CD4-positive, alpha-beta T cell treated with Interleukin-17A for 1 hour (primary cell): ENCODE results near the gene WNT16.
"Not testable (repeated sequence)": the region's sequence is repeated elsewhere in the genome, so short reads cannot be mapped to it uniquely, and the experiment has no call there.

Experiments
- DNase-seq: peaks from one replicate; pipeline ENCODE4 v3.0.0-alpha.2; 2020

The WNT16 gene

GRCh38 chr7:121328508-121329190, at the start of gene WNT16:
TSS of gene WNT16 (plus strand) at chr7:121329000. CDS start at chr7:121329293, 293 bp downstream.
- DNase-seq = no peak

- DNase-seq = no peak
Measured at GRCh38 chr7:121279060-121279620, 49.7 kb upstream of the WNT16 start.

GRCh38 chr7:121279822-121280221, 49.0 kb upstream of the WNT16 start:
- DNase-seq = no peak

GRCh38 chr7:121280656-121281055, 48.1 kb upstream of the WNT16 start:
- no peak for DNase-seq

- DNase-seq = no peak
Measured at GRCh38 chr7:121282129-121282528, 46.7 kb upstream of the WNT16 start.

- DNase-seq = no peak
Measured at GRCh38 chr7:121285066-121285667, 43.6 kb upstream of the WNT16 start.

- no peak for DNase-seq
Measured at GRCh38 chr7:121286186-121286585, 42.6 kb upstream of the WNT16 start.

GRCh38 chr7:121286742-121287734, 41.8 kb upstream of the WNT16 start:
- DNase-seq = no peak

- DNase-seq = no peak
Measured at GRCh38 chr7:121288894-121289293, 39.9 kb upstream of the WNT16 start.

GRCh38 chr7:121289930-121290329, 38.9 kb upstream of the WNT16 start:
- not testable (repeated sequence) for DNase-seq

GRCh38 chr7:121294448-121294992, 34.3 kb upstream of the WNT16 start:
- DNase-seq = no peak

- no peak for DNase-seq
Measured at GRCh38 chr7:121297843-121298242, 31.0 kb upstream of the WNT16 start.

GRCh38 chr7:121298831-121299239, 30.0 kb upstream of the WNT16 start:
- no peak for DNase-seq

- DNase-seq = no peak
Measured at GRCh38 chr7:121300685-121301420, 27.9 kb upstream of the WNT16 start.

- DNase-seq = no peak
Measured at GRCh38 chr7:121301446-121302213, 27.2 kb upstream of the WNT16 start.

GRCh38 chr7:121302214-121302745, 26.5 kb upstream of the WNT16 start:
- no peak for DNase-seq

- DNase-seq = no peak
Measured at GRCh38 chr7:121303422-121304101, 25.2 kb upstream of the WNT16 start.

- DNase-seq = no peak
Measured at GRCh38 chr7:121304102-121304658, 24.6 kb upstream of the WNT16 start.

- DNase-seq = no peak
Measured at GRCh38 chr7:121305109-121305508, 23.7 kb upstream of the WNT16 start.

GRCh38 chr7:121306565-121306964, 22.2 kb upstream of the WNT16 start:
- no peak for DNase-seq
